Measurements from ENCODE around the gene SNAP25. TPM values are rescaled to one million over a fixed set of nuclear protein-coding genes. Genes with fewer than 3 reads are reported as not detected.

SNAP25 gene
- total RNA-seq, 1 experiment from 2014 or later = not detected

- H3K4me3 ChIP-seq (ENCODE audit: low read length) = no peak overlapping the region
- DNase-seq = peak; percentile 44
- no peak overlapping the region for H3K4me2 ChIP-seq (ENCODE audit: low read depth, low read length, poor library complexity, severe bottlenecking)
- peaks cover 13% of the 10 kb centered on the region for H3K4me1 ChIP-seq (ENCODE audit: low read length)
- H3K9me2 ChIP-seq (replicated peaks; ENCODE audit: insufficient read depth, low read length) = no peaks in the 10 kb centered on the region
- no peaks in the 10 kb centered on the region for H4K20me1 ChIP-seq (ENCODE audit: insufficient read depth, low read depth, low read length)
- H3K9ac ChIP-seq (ENCODE audit: low read length) = no peak overlapping the region
- peaks cover 3% of the 10 kb centered on the region; the same call in 1 of the 2 replicates for H3K9me3 ChIP-seq (ENCODE audit: low read length)
- no peak overlapping the region for H3K27ac ChIP-seq (ENCODE audit: low read length)
- no peaks in the 10 kb centered on the region; the same call in 1 of the 2 replicates for H3K27me3 ChIP-seq (ENCODE audit: low read length)
- no peaks in the 10 kb centered on the region for H3K36me3 ChIP-seq (ENCODE audit: insufficient read depth, low read length)
- no peak overlapping the region for H2AFZ ChIP-seq (ENCODE audit: low read length)
- H3K79me2 ChIP-seq (ENCODE audit: low read length) = no peaks in the 10 kb centered on the region
These were observed 99.8 kb downstream of the SNAP25 start for GRCh38 chr20:10318291-10319024.

GRCh38 chr20:10319855-10320254, 101.2 kb downstream of the SNAP25 start:
- Histone ChIP-seq H2AFZ (ENCODE audit: low read length) (no peak overlapping the region), H3K36me3 (ENCODE audit: insufficient read depth, low read length) (no peaks in the 10 kb centered on the region), H3K4me3 (ENCODE audit: low read length) (0 out of 2 replicates have a peak overlapping the region, but pooled peaks have one; percentile 10), H3K27me3 (ENCODE audit: low read length) (no peaks in the 10 kb centered on the region; the same call in 1 of the 2 replicates), H3K9ac (ENCODE audit: low read length) (no peak overlapping the region), H3K9me2 (replicated peaks; ENCODE audit: insufficient read depth, low read length) (no peaks in the 10 kb centered on the region), H3K4me2 (ENCODE audit: low read depth, low read length, poor library complexity, severe bottlenecking) (peak overlapping the region; percentile 37), H3K27ac (ENCODE audit: low read length) (no peak overlapping the region), H3K4me1 (ENCODE audit: low read length) (peaks cover 13% of the 10 kb centered on the region), H4K20me1 (ENCODE audit: insufficient read depth, low read depth, low read length) (no peaks in the 10 kb centered on the region), H3K79me2 (ENCODE audit: low read length) (no peaks in the 10 kb centered on the region), H3K9me3 (ENCODE audit: low read length) (peaks cover 3% of the 10 kb centered on the region; the same call in 1 of the 2 replicates)
- no peak for DNase-seq

- H3K79me2 ChIP-seq (ENCODE audit: low read length) = no peaks in the 10 kb centered on the region
- no peaks in the 10 kb centered on the region for H4K20me1 ChIP-seq (ENCODE audit: insufficient read depth, low read depth, low read length)
- H3K27ac ChIP-seq (ENCODE audit: low read length) = no peak overlapping the region
- H3K4me2 ChIP-seq (ENCODE audit: low read depth, low read length, poor library complexity, severe bottlenecking) = no peak overlapping the region
- peaks cover 3% of the 10 kb centered on the region; the same call in 1 of the 2 replicates for H3K9me3 ChIP-seq (ENCODE audit: low read length)
- no peaks in the 10 kb centered on the region; the same call in 1 of the 2 replicates for H3K27me3 ChIP-seq (ENCODE audit: low read length)
- no peaks in the 10 kb centered on the region for H3K9me2 ChIP-seq (replicated peaks; ENCODE audit: insufficient read depth, low read length)
- peaks cover 13% of the 10 kb centered on the region for H3K4me1 ChIP-seq (ENCODE audit: low read length)
- H2AFZ ChIP-seq (ENCODE audit: low read length) = no peak overlapping the region
- no peaks in the 10 kb centered on the region for H3K36me3 ChIP-seq (ENCODE audit: insufficient read depth, low read length)
- no peak overlapping the region for H3K9ac ChIP-seq (ENCODE audit: low read length)
- no peak for DNase-seq
- H3K4me3 ChIP-seq (ENCODE audit: low read length) = no peak overlapping the region
These were observed 102.6 kb downstream of the SNAP25 start for GRCh38 chr20:10321138-10321717.

- Histone ChIP-seq H3K9me3 (ENCODE audit: low read length) (no peaks in the 10 kb centered on the region), H3K79me2 (ENCODE audit: low read length) (no peaks in the 10 kb centered on the region), H4K20me1 (ENCODE audit: insufficient read depth, low read depth, low read length) (no peaks in the 10 kb centered on the region), H3K4me3 (ENCODE audit: low read length) (no peak overlapping the region), H3K27me3 (ENCODE audit: low read length) (no peaks in the 10 kb centered on the region), H3K4me2 (ENCODE audit: low read depth, low read length, poor library complexity, severe bottlenecking) (no peak overlapping the region), H3K9me2 (replicated peaks; ENCODE audit: insufficient read depth, low read length) (no peaks in the 10 kb centered on the region), H2AFZ (ENCODE audit: low read length) (no peak overlapping the region), H3K27ac (ENCODE audit: low read length) (no peak overlapping the region), H3K9ac (ENCODE audit: low read length) (no peak overlapping the region), H3K36me3 (ENCODE audit: insufficient read depth, low read length) (no peaks in the 10 kb centered on the region), H3K4me1 (ENCODE audit: low read length) (peaks cover 13% of the 10 kb centered on the region)
- no peak for DNase-seq
These were observed 103.7 kb downstream of the SNAP25 start for GRCh38 chr20:10322073-10323012.

- Histone ChIP-seq H3K4me2 (ENCODE audit: low read depth, low read length, poor library complexity, severe bottlenecking) (no peak overlapping the region), H3K4me3 (ENCODE audit: low read length) (no peak overlapping the region), H2AFZ (ENCODE audit: low read length) (no peak overlapping the region), H3K9me2 (replicated peaks; ENCODE audit: insufficient read depth, low read length) (no peaks in the 10 kb centered on the region), H3K79me2 (ENCODE audit: low read length) (no peaks in the 10 kb centered on the region), H3K36me3 (ENCODE audit: insufficient read depth, low read length) (no peaks in the 10 kb centered on the region), H3K4me1 (ENCODE audit: low read length) (peaks cover 13% of the 10 kb centered on the region), H3K9ac (ENCODE audit: low read length) (no peak overlapping the region), H4K20me1 (ENCODE audit: insufficient read depth, low read depth, low read length) (no peaks in the 10 kb centered on the region), H3K27me3 (ENCODE audit: low read length) (no peaks in the 10 kb centered on the region), H3K9me3 (ENCODE audit: low read length) (no peaks in the 10 kb centered on the region), H3K27ac (ENCODE audit: low read length) (no peak overlapping the region)
- DNase-seq = no peak
These were observed 105.1 kb downstream of the SNAP25 start for GRCh38 chr20:10323729-10324128.

GRCh38 chr20:10324198-10324847, 105.7 kb downstream of the SNAP25 start:
- H3K4me3 ChIP-seq (ENCODE audit: low read length) = no peak overlapping the region

GRCh38 chr20:10328897-10329255, 110.2 kb downstream of the SNAP25 start:
- Histone ChIP-seq H3K27ac (ENCODE audit: low read length) (no peak overlapping the region), H3K4me3 (ENCODE audit: low read length) (no peak overlapping the region), H3K9ac (ENCODE audit: low read length) (no peak overlapping the region), H3K79me2 (ENCODE audit: low read length) (no peaks in the 10 kb centered on the region), H3K27me3 (ENCODE audit: low read length) (no peaks in the 10 kb centered on the region), H3K36me3 (ENCODE audit: insufficient read depth, low read length) (no peaks in the 10 kb centered on the region), H3K4me1 (ENCODE audit: low read length) (no peaks in the 10 kb centered on the region), H2AFZ (ENCODE audit: low read length) (no peak overlapping the region), H3K4me2 (ENCODE audit: low read depth, low read length, poor library complexity, severe bottlenecking) (no peak overlapping the region), H3K9me3 (ENCODE audit: low read length) (no peaks in the 10 kb centered on the region), H3K9me2 (replicated peaks; ENCODE audit: insufficient read depth, low read length) (no peaks in the 10 kb centered on the region), H4K20me1 (ENCODE audit: insufficient read depth, low read depth, low read length) (no peaks in the 10 kb centered on the region)
- DNase-seq = no peak

More at GRCh38 chr20:10324198-10324847, 105.7 kb downstream of the SNAP25 start:
- Histone ChIP-seq H3K4me2 (ENCODE audit: low read depth, low read length, poor library complexity, severe bottlenecking) (no peak overlapping the region), H2AFZ (ENCODE audit: low read length) (no peak overlapping the region), H3K36me3 (ENCODE audit: insufficient read depth, low read length) (no peaks in the 10 kb centered on the region), H3K79me2 (ENCODE audit: low read length) (no peaks in the 10 kb centered on the region), H3K4me1 (ENCODE audit: low read length) (peaks cover 9% of the 10 kb centered on the region), H3K27me3 (ENCODE audit: low read length) (no peaks in the 10 kb centered on the region), H3K27ac (ENCODE audit: low read length) (no peak overlapping the region), H4K20me1 (ENCODE audit: insufficient read depth, low read depth, low read length) (no peaks in the 10 kb centered on the region), H3K9me2 (replicated peaks; ENCODE audit: insufficient read depth, low read length) (no peaks in the 10 kb centered on the region), H3K9me3 (ENCODE audit: low read length) (no peaks in the 10 kb centered on the region), H3K9ac (ENCODE audit: low read length) (no peak overlapping the region)
- no peak for DNase-seq
